Forelimb muscle (tissue), 1 donor: ENCODE results near the gene CCSER1. TPM values are rescaled to one million over a fixed set of nuclear protein-coding genes. Genes with fewer than 3 reads are reported as not detected.

ENCODE experiments used
- DNase-seq: peaks from one replicate; pipeline ENCODE4 v3.0.0-alpha.2; 2013; ENCODE audit warnings: low read depth
- polyA plus RNA-seq: library from polyadenylated mRNA; unstranded; fragments of 120-200 nt; gene quantifications from one replicate; pipeline ENCODE4 v1.2.1, GENCODE V29; 2013; ENCODE audit not compliant: insufficient read length

The CCSER1 gene
- polyA plus RNA-seq, 1 donor: 0.22 TPM

DNA sequence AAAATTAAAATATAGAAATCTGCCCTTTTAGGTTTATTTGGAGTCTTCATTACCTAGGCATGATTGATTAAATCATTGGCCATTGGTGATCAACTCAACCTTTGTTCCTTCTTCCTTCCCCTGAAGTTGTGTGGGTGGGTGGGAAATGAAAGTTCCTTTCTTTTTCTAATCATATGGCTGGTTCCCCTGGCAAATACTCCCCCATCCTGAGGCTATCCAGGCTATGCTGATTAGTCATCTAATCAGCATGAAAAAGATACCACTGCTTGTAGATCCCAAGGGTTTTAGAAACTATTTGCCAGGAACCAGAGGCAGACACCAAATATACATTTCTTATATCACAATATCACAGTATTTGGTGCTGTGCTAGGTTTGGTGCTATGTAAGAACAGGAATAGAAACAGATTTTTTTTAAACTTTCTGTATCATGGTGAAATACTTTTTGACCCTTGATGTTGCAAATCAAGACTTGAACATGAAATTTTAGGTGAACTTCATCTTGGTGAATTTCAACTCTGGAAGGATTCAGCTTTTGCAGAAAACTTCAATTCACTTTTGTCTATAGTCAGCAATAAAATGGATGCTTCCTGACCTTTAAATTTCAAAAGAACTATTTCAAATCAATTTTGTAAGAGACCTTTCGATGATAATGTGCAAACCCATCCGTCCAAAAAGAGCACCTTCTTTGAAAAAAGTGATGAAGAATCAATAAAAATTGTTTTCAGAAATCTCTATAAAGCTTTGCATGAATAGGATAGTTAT, 71.1 kb downstream of the CCSER1 start:
- DNase-seq: no peak

DNA sequence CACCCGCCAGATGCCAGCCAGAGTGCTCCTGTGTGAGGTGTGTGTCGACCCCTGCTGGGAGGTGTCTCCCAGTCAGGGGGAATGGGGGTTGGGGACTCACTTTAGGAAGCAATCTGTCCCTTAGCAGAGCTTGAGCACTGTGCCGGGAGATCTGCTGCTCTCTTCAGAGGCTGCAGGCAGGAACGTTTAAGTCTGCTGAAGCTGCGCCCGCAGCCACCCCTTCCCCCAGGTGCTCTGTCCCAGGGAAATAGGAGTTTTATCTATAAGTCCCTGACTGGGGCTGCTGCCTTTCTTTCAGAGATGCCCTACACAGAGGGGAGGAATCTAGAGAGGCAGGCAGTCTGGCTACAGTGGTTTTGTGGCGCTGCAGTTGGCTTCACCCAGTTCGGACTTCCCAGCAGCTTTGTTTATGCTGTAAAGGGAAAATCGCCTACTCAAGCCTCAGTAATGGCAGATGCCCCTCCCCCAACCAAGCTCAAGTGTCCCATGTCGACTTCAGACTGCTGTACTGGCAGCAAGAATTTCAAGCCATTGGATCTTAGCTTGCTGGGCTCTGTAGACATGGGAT, 80.8 kb downstream of the CCSER1 start:
- no peak for DNase-seq

DNA sequence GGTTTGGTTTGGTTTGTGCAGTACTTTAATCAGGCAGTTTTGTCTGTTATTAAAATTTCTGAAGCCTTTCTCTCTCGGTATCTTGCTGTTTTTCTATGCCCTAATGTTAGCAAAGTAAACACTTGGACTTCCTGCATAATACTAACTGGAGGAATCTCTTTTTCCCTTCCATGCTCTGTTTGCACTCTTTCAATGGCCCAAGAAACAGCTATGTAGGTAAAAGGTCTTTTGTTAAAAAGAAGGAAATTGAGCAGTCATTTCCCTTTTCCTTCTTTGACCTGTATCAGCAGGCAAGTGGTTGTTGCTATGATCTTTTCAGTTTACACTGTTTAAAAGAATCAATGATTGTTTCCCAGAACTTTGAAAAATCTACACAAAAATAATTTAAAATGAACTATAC, 82.7 kb downstream of the CCSER1 start:
- DNase-seq: no peak

DNA sequence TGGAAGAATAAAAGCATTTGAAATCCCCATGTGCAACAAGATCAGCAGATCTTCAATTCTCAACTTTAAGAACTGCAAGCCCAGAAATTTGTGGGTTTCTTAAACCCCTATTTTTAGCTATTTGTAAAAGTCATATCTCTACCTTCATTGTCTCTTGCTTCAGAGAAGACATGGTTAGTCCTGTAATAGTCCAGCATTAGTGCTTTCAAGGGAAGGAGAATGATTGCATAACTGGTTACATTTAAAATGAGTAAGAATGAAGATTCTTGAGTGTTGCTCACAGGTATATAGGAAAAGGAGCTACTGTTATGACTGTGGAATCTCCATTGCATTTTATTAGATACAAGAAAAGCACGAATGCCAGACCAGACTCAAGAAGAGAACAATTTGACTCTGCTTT, 84.0 kb downstream of the CCSER1 start:
- no peak for DNase-seq

DNA sequence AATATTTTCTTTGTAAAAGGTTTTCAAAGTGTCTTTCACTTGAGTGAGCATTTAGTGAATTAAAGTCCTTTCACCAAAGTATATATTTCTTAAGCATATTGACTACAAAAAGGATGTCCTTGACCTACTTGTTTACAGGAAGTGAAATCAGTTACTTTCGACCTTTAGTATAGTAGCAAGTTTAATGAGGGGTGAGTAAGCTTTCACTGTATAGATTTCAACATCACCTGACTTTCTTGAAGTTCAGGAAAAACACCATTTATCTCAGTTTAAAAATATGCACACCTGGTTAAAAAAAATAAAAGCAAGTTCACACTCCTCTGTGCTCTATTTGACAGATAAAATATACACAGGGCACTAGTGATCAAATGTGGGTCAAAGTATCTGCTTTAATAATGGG, 88.1 kb downstream of the CCSER1 start:
- DNase-seq: no peak

DNA sequence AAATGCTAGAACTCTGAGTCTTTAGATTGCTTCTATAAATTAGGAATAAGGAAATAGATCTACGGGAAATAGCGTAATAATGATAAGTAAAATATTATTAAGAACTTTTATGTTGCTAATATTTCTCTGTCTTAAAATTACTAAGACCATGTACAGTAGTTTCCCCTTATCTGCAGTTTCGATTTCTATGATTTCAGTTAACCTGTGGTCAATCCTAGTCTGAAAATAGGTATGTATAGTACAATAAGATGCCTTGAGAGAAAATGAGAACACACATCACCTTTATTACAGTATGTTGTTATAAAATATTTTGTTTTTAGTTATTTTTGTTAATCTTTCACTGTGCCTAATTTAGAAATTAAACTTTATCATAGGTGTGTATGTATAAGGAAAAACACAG, 92.6 kb downstream of the CCSER1 start:
- DNase-seq: no peak

DNA sequence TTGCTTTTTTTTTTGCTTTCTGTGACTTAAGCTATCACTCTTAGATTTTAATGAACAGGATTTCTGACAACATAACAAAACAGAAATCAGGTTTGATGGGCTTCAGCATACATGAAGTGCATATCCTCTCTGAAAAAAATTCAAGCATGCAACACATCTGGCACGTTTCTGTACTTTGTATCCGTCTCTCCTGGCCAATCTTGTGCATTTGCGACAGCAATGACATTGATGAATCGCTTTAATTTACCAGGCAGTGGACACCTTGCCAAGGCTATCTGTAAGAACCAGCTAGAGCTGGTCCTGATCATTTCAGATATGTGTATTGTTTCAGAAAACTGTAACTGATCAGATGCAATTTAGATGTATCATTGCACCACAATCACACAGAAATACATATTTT, 93.3 kb downstream of the CCSER1 start:
- no peak for DNase-seq

DNA sequence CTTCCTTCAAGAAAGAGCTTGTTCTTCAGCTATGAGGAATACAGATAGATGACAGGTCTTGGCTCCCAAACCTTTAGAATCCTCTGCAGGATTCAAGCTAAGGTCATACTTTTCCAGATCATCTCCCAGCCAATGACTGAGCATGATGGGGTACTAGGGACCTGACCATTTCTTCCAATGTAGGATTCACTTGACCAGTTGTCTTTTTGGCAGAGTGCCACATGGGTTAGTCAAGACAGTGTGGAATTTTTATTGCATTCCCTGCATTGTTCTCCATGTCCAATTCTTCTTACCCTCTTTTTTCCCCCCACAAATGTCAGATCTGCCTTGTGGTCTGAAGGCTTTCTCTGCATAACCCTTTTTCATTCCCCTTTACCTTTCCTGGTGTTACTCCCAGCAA, 99.5 kb downstream of the CCSER1 start:
- no peak for DNase-seq

DNA sequence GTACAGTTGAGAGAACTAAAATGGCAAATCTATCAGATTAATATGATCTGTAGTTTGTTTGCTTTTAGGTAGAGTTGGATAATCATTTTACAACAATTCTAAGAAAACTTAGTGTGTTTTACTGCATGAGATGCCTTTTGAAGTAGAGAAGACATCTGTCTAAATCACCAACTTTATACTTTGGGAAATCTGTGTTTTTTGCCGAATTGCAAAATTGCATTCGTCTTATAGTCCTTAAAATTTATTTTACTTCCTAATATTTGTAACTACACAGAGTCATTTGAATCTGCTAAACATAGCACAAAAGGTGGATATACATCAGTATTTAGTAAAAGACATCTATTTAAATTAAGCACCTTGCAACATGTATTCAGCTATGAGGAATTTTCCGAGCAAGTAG, 100.0 kb downstream of the CCSER1 start:
- DNase-seq: no peak

DNA sequence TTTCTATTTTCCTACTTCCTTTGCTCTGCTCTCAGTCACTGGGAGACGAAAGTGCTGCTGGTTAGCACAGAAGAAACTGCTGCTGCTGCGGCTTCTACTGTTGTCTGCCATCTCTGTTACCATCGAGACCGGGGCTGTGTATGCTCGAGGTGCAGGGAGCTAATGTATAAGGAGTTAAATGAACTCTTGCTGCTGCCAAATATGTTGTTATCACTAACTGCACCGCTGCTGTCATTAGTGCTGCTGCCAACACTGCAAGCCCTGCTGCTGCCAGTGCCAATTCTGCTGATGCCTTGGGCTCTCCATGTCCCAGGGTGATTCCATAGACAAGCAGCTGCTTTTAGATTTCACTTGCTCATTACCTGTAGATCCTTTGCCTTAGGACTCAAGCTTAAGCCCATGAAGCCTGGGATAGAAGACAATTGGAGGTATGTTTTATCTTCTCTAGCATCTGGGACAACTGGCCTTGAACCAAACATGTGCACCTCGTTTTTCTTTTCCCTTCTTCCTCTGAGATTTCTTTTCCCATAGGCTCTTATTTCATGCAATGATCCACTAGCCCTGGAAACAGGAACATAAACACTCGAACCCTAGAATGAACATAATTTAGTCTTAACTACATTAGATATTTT, 107.8 kb downstream of the CCSER1 start:
- DNase-seq: no peak

DNA sequence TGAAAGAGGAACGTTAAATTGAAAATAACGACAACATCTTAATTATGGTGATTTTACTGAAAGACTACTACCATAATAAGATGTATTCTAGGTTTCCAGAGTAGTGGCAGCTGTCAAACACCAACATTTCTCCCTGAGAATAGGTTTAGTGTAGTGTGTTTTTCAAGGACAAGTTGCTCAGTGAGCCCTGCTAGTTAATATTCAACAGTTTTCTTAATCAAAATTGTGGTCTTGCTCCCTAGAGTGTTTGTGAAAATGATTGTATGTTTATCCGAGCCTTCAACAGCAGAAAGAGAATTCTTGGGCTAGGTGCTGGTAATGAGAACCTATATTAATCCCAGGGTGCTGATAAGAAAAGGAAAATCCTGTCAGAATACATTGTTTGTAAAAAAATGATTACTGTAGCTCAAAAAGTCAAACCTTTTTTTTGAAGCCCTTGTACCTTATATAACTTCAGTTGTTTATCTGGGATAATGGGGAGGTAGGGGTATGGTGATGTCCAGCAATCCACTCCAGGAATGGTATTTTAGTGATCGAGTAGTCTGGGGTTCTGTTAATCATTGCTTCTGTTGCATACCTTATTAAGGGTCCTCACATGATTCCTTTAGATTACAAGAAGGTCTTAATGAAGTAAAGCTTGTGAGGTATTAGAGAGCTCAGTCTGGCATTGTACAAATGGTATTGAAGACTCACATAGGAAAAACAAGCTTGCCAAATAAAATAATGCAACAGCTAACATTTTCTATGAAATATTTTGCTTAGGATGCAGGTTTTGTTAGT, 110.7 kb downstream of the CCSER1 start:
- DNase-seq: no peak

DNA sequence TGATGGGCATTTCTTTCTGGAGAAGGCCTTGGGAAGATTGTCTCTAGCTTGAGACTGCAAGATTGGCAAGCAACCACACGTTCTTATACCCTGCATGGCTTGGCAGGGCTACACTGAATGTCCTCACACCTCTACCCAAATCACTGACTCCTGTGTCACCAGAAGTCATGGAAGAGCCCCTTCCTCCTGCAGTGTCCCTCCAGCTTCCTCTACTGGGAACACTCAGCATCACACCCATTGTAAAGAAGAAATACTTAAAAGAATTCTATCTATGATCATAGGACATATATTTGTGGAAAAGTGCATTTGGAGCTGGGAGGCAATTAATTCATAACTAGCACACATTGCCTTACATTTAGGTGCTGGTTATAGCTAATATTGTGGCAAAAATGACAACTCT, 113.1 kb downstream of the CCSER1 start:
- no peak for DNase-seq

DNA sequence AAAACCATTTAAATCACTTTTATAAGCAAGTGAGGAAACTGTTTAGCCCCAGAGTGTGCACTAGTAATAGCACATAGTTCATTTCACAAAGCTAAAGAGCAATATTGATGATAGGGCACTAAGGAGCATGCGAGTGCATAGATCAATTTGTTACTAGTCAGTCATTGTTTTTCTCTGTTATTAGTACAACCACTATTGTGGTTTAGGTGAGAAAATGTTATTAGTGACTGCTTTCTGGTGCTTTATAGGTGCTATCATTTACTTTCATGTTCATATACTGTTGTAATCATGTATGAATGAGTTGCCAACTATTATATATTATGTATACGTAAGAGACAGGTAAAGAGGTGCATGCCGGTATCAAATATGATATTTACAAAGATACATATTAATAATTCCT, 113.8 kb downstream of the CCSER1 start:
- DNase-seq: no peak

DNA sequence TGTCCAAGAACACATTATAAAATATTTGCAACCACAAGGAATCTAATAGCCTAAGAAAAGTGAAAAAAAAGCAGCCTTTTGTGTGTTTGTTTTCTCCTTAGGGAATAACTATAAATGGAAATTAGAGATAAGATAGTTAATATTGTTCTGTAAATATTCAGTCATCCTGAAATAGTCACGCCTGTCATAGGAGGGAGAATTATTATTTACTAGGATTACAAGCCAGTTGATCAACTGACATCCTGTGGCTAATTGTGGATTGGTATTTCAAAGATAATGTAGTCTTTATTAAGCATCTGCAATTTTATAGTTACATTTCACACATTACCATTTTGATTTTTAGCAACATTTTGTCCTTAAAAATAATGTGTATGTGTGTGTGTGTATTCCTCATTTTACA, 118.6 kb downstream of the CCSER1 start:
- DNase-seq: no peak

DNA sequence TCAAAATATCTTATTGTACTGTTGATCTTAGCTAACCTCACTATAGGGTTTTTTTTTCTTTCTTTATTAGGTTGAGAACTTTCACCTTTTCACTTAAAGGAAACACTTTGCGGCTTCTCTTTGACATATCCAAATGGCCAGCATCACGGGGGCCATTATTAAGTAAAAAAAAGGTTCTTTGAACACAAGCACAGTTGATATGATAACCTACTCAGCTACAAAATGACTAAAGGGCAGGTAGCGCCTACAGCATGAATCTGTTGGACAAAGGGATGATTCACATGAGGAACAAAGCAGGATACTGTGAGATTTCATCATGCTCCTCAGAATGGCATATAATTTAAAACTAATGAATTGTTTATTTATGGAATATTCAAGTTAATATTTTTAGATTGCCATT, 119.6 kb downstream of the CCSER1 start:
- no peak for DNase-seq

DNA sequence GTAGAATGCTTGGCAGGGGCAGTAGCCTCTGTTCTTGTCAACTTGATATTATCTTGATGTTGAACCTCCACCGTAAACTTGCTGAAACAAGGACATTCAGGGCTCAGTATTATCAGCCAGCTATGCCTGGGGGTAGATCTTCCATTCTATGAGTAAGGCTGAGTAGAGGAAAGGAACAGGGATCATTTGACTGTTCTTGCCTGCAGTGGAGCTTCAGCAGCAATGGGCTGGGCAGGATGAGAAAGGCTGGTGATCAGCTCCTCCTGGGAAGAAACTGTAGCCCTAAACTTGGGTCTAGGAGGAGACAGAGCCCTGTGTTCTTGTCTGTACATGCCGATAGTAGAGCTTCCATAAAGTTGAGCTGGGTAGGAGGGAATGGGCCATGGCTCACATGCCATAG, 127.2 kb downstream of the CCSER1 start:
- DNase-seq: no peak

DNA sequence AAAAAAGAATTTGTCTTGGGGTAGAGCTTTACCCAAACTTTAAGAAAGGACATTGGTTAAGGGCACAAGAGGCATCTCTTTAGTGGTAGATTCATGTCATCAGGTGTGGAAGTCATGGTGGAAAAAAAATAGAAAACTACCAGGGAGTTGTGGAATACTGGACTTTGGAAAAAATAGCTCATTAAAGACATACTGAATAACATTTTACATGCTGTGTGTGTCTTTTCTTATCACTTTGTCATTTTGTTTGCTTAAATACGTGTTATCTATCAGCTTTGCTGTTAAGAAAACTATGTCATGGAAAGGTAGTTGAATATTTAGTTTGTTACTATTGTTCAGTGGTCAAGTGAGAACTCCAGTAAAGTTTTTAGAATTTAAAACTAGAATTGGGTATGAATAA, 147.0 kb downstream of the CCSER1 start:
- no peak for DNase-seq

DNA sequence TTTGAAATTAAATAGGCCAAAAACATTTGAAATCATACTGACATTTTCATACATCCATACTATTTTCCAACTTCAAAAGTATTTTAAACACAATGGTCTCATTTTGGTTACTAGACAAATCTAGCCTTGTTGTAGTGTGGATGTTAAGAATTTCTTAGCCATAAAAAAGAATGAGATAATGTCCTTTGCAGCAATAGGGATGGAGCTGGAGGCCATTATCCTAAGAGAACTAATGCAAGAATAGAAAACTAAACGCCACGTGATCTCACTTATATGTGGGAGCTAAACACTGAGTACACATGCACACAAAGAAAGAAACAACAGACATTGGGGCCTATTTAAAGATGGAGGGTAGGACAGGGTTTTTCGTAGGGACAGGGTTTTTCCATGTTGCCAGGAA, 153.8 kb downstream of the CCSER1 start:
- no peak for DNase-seq

DNA sequence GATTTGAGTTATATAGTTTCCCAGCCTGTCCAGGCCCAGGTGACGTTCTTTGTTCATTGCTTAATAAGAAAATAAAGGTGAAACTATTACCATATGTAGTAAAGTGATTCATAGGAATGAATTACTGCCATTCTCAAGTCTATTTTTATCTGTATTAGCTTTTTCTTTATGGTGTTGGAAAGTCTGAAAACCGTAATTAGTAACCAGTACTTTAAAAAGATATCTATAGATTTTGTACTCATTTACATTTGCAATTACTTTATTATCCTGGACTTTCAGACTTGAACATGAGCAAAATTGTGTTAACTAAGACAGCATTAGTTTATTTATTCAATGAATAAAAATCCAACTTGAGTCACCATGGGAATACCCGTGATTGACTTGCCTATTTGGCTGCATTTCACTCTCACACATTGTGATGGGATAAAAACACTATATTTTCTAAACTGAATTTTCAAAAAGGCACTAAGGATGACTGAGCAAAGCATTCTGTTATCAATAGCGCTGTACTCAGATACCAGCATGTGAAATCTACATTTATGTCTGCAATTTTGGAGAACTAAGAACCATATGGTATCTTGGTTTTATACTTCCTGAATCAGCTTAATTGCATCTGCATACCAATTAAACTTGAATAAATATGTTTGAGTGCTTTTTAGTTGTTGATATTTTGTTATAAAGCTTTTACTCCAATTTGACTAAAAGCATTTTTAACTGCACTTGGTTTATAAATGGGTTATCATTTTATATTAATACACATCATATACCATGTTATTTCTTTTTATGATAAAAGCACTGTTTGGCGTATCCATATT, 154.6 kb downstream of the CCSER1 start:
- no peak for DNase-seq

DNA sequence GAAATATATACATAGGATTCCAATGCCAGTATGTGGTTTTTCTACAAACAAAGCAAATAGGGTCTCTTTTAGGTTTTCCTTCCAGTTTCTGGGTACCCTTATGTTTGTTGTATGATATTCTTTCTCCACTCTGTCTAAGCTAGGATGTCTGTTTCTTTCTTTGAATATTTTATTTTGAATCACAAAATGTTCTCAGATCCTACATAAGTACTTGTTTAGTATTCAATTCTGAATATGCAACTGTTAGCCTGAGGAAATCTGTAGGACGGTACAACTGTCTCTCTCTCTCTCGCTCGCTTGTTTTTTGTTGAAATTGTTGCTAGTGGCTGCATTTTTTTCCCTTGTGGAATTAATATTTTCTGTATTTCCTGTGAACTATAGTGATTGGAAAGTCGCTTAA, 163.2 kb downstream of the CCSER1 start:
- no peak for DNase-seq

DNA sequence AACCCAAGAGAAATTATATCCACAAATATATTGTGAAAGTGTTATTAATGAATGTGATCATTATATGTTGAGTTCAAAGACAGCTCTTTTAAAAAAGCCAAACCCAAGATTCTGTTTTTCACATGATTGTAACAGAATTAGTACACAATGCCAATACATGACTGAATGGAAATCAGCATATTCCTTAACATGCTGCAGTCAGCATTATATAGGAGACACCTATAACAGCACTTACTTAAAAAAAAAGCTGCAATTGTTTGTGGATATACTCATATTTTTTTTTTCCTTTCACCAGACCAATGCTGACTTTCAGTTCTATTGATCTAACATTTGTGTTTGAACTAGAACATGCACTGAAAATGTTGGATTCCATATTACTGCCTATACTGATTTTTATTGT, 165.2 kb downstream of the CCSER1 start:
- no peak for DNase-seq

DNA sequence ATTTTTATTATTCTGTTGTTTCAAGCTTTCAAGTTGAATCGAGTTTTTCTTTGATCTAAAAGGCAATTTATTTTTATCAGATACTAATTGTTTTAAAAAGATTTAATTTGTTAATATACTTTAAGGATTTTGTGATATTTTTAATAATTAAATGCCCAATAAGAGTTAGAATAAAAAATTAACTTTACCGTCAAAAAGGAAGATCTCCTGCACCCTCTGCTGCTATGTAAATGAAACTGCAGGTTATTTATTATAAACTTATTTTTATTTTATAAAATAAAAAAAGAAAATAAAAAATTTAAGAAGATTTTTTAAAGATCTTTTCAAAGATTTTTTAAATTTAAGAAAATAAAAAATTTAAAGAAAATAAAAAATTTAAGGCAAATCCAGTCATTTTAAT, 166.1 kb downstream of the CCSER1 start:
- no peak for DNase-seq
